Measurements from ENCODE around the gene HEATR5B. TPM values are rescaled to one million over a fixed set of nuclear protein-coding genes. Genes with fewer than 3 reads are reported as not detected.

HEATR5B gene
- polyA plus RNA-seq, 1 donor (not counting 4 experiments of a cell fraction or from before 2014, with no cell fraction given), result 21.1 TPM

- Histone ChIP-seq H3K9ac (ENCODE audit: control insufficient read depth, extremely low read depth, insufficient read depth, low read length) (no peak overlapping the region), H3K79me2 (ENCODE audit: control insufficient read depth, insufficient read depth, low read length) (no peaks in the 10 kb centered on the region), H2AFZ (ENCODE audit: control insufficient read depth, low read length) (no peak overlapping the region), H4K20me1 (ENCODE audit: control insufficient read depth, extremely low read depth, insufficient read depth, low read length) (no peaks in the 10 kb centered on the region), H3K9me3 (ENCODE audit: control insufficient read depth, low read depth, low read length) (no peaks in the 10 kb centered on the region), H3K9me1 (ENCODE audit: control insufficient read depth, extremely low read depth, insufficient read depth, low read length) (no peaks in the 10 kb centered on the region), H3K27me3 (ENCODE audit: control insufficient read depth, extremely low read depth, insufficient read depth, low read length) (no peaks in the 10 kb centered on the region), H3K4me2 (ENCODE audit: control insufficient read depth, extremely low read depth, insufficient read depth, low read depth, low read length) (no peak overlapping the region), H3K27ac (ENCODE audit: control insufficient read depth, insufficient read depth, low read length) (no peak overlapping the region), H3K4me1 (ENCODE audit: control insufficient read depth, extremely low read depth, insufficient read depth, low read length) (peaks cover 11% of the 10 kb centered on the region), H3K4me3 (ENCODE audit: control insufficient read depth in 2 of 3, extremely low read depth in 1 of 3, insufficient read depth in 2 of 3, low read depth in 1 of 3, low read length in 3 of 3) (no peak overlapping the region), H3K36me3 (ENCODE audit: control insufficient read depth in 2 of 2, extremely low read depth in 1 of 2, insufficient read depth in 2 of 2, low read length in 2 of 2) (peaks cover 16 to 24% of the 10 kb centered on the region in 2 experiments)
- FAIRE-seq, result no peak
- no peak for DNase-seq (ENCODE audit: low read depth, low spot score)
- no peak for TF ChIP-seq EZH2 (IDR thresholded peaks at IDR 0.05; ENCODE audit: low read length)
- TF ChIP-seq CTCF (optimal IDR thresholded peaks at IDR 0.05 in 1 of 3, IDR thresholded peaks at IDR 0.05 in 1 of 3, conservative IDR thresholded peaks at IDR 0.05 in 1 of 3; ENCODE audit: extremely low read depth in 1 of 3, insufficient read depth in 2 of 3, low read length in 3 of 3), result no peak
- dilution Hi-C loops (cut with MboI; ENCODE audit: extremely low pct_ligation_motif_present, low sequenced_read_pairs), result no loop called here
Observed at GRCh38 chr2:37105150-37105549, 21.0 kb upstream of the HEATR5B start.

GRCh38 chr2:37104178-37104577, 20.0 kb upstream of the HEATR5B start:
- dilution Hi-C loops (cut with MboI; ENCODE audit: extremely low pct_ligation_motif_present, low sequenced_read_pairs), result no loop called here
- no peaks in the 10 kb centered on the region for H3K79me2 ChIP-seq (ENCODE audit: control insufficient read depth, insufficient read depth, low read length)
- H3K27ac ChIP-seq (ENCODE audit: control insufficient read depth, insufficient read depth, low read length), result no peak overlapping the region
- no peak for DNase-seq (ENCODE audit: low read depth, low spot score)
- peaks cover 16 to 23% of the 10 kb centered on the region in 2 experiments for H3K36me3 ChIP-seq (ENCODE audit: control insufficient read depth in 2 of 2, extremely low read depth in 1 of 2, insufficient read depth in 2 of 2, low read length in 2 of 2)
- no peak overlapping the region for H2AFZ ChIP-seq (ENCODE audit: control insufficient read depth, low read length)
- no peak overlapping the region for H3K9ac ChIP-seq (ENCODE audit: control insufficient read depth, extremely low read depth, insufficient read depth, low read length)
- peaks cover 3% of the 10 kb centered on the region for H3K4me1 ChIP-seq (ENCODE audit: control insufficient read depth, extremely low read depth, insufficient read depth, low read length)
- no peaks in the 10 kb centered on the region for H3K9me1 ChIP-seq (ENCODE audit: control insufficient read depth, extremely low read depth, insufficient read depth, low read length)
- H3K27me3 ChIP-seq (ENCODE audit: control insufficient read depth, extremely low read depth, insufficient read depth, low read length), result no peaks in the 10 kb centered on the region
- H3K4me2 ChIP-seq (ENCODE audit: control insufficient read depth, extremely low read depth, insufficient read depth, low read depth, low read length), result no peak overlapping the region
- no peaks in the 10 kb centered on the region for H4K20me1 ChIP-seq (ENCODE audit: control insufficient read depth, extremely low read depth, insufficient read depth, low read length)
- H3K4me3 ChIP-seq (ENCODE audit: control insufficient read depth in 2 of 3, extremely low read depth in 1 of 3, insufficient read depth in 2 of 3, low read depth in 1 of 3, low read length in 3 of 3), result no peak overlapping the region
- no peak for TF ChIP-seq EZH2 (IDR thresholded peaks at IDR 0.05; ENCODE audit: low read length)
- TF ChIP-seq CTCF (optimal IDR thresholded peaks at IDR 0.05 in 1 of 3, IDR thresholded peaks at IDR 0.05 in 1 of 3, conservative IDR thresholded peaks at IDR 0.05 in 1 of 3; ENCODE audit: extremely low read depth in 1 of 3, insufficient read depth in 2 of 3, low read length in 3 of 3), result no peak
- no peaks in the 10 kb centered on the region for H3K9me3 ChIP-seq (ENCODE audit: control insufficient read depth, low read depth, low read length)
- FAIRE-seq, result no peak
